SK-N-SH treated with all-trans-retinoic acid at 6 μM for 48 hours (cell line): ENCODE results near the gene ADRA2B.

ENCODE experiments used
- ATAC-seq: fragments of 200-7000 bp; cut with Tn5 transposase; 3 replicates; pipeline ENCODE4 v1.9.1; 2020; ENCODE audit warnings: mild to moderate bottlenecking, moderate library complexity
- ARNTL ChIP-seq: fragments of 450-650 bp; formaldehyde crosslinking; IDR thresholded peaks from 2 replicates; pipeline ENCODE4 v1.5.0; 2020; ENCODE audit warnings: low read depth, mild to moderate bottlenecking, moderate library complexity, borderline replicate concordance
- BACH2 ChIP-seq: fragments of 250-450 bp; sonication (Bioruptor Pico); IDR thresholded peaks from 2 replicates; pipeline ENCODE4 v1.9.0; 2021; ENCODE audit warnings: mild to moderate bottlenecking, borderline replicate concordance
- CREB5 ChIP-seq: fragments of 250-450 bp; sonication (Bioruptor Pico); IDR thresholded peaks from 2 replicates; pipeline ENCODE4 v1.5.1; 2020; ENCODE audit warnings: low read depth, mild to moderate bottlenecking, moderate library complexity
- CSDC2 ChIP-seq: fragments of 250-450 bp; sonication (Bioruptor Pico); IDR thresholded peaks from 2 replicates; pipeline ENCODE4 v1.5.0; 2020; ENCODE audit warnings: mild to moderate bottlenecking, moderate library complexity
- CSRNP3 ChIP-seq: fragments of 250-450 bp; sonication (Bioruptor Pico); IDR thresholded peaks from 2 replicates; pipeline ENCODE4 v1.5.1; 2021; ENCODE audit warnings: mild to moderate bottlenecking, moderate library complexity
- ESRRG ChIP-seq: fragments of 250-450 bp; sonication (Bioruptor Pico); IDR thresholded peaks from 2 replicates; pipeline ENCODE4 v1.6.1; 2021; ENCODE audit warnings: mild to moderate bottlenecking
- GLIS3 ChIP-seq: fragments of 250-450 bp; sonication (Bioruptor Pico); IDR thresholded peaks from 2 replicates; pipeline ENCODE4 v1.5.0; 2020; ENCODE audit warnings: mild to moderate bottlenecking, moderate library complexity
- ISL1 ChIP-seq: fragments of 250-450 bp; sonication (Bioruptor Pico); IDR thresholded peaks from 2 replicates; pipeline ENCODE4 v2.1.2; 2022; ENCODE audit warnings: mild to moderate bottlenecking, moderate library complexity
- OSR1 ChIP-seq: fragments of 250-450 bp; sonication (Bioruptor Pico); IDR thresholded peaks from 2 replicates; pipeline ENCODE4 v1.8.0; 2022; ENCODE audit warnings: moderate library complexity, mild to moderate bottlenecking, inconsistent platforms
- POU6F1 ChIP-seq: fragments of 250-450 bp; sonication (Bioruptor Pico); IDR thresholded peaks from 2 replicates; pipeline ENCODE4 v1.8.0; 2021; ENCODE audit warnings: low read depth, mild to moderate bottlenecking, moderate library complexity, borderline replicate concordance
- PPARA ChIP-seq: fragments of 250-450 bp; sonication (Bioruptor Pico); IDR thresholded peaks from 2 replicates; pipeline ENCODE4 v1.5.0; 2020; ENCODE audit warnings: mild to moderate bottlenecking, borderline replicate concordance
- RARB ChIP-seq: fragments of 250-450 bp; sonication (Bioruptor Pico); IDR thresholded peaks from 2 replicates; pipeline ENCODE4 v1.8.0; 2021; ENCODE audit warnings: mild to moderate bottlenecking, moderate library complexity
- SNAI2 ChIP-seq: fragments of 250-450 bp; sonication (Bioruptor Pico); IDR thresholded peaks from 2 replicates; pipeline ENCODE4 v1.5.0; 2020; ENCODE audit warnings: mild to moderate bottlenecking, moderate library complexity
- TCF4 ChIP-seq: fragments of 250-450 bp; sonication (Bioruptor Pico); IDR thresholded peaks from 2 replicates; pipeline ENCODE4 v1.8.0; 2021; ENCODE audit warnings: mild to moderate bottlenecking, moderate library complexity, borderline replicate concordance
- TOX ChIP-seq: fragments of 250-450 bp; sonication (Bioruptor Pico); IDR thresholded peaks from 2 replicates; pipeline ENCODE4 v1.8.0; 2021; ENCODE audit warnings: mild to moderate bottlenecking, moderate library complexity, borderline replicate concordance
- TSHZ2 ChIP-seq: fragments of 250-450 bp; sonication (Bioruptor Pico); IDR thresholded peaks from 2 replicates; pipeline ENCODE4 v1.5.0; 2020; ENCODE audit warnings: mild to moderate bottlenecking, moderate library complexity
- ZC3H10 ChIP-seq: fragments of 250-450 bp; sonication (Bioruptor Pico); IDR thresholded peaks from 2 replicates; pipeline ENCODE4 v1.5.1; 2021; ENCODE audit warnings: mild to moderate bottlenecking, moderate library complexity
- ZFP3 ChIP-seq: fragments of 250-450 bp; sonication (Bioruptor Pico); IDR thresholded peaks from 2 replicates; pipeline ENCODE4 v1.5.0; 2020; ENCODE audit warnings: mild to moderate bottlenecking, moderate library complexity
- ZFP30 ChIP-seq: fragments of 450-650 bp; formaldehyde crosslinking; IDR thresholded peaks from 2 replicates; pipeline ENCODE4 v1.5.0; 2022; ENCODE audit warnings: mild to moderate bottlenecking, moderate library complexity
- ZNF565 ChIP-seq: fragments of 450-650 bp; formaldehyde crosslinking; conservative IDR thresholded peaks from 2 replicates; pipeline ENCODE4 v1.5.0; 2020; ENCODE audit warnings: low read depth, mild to moderate bottlenecking, moderate library complexity
- ZNF70 ChIP-seq: fragments of 450-650 bp; formaldehyde crosslinking; IDR thresholded peaks from 2 replicates; pipeline ENCODE4 v1.5.0; 2020; ENCODE audit warnings: mild to moderate bottlenecking, moderate library complexity
- ZNF8 ChIP-seq: fragments of 450-650 bp; formaldehyde crosslinking; IDR thresholded peaks from 2 replicates; pipeline ENCODE4 v1.5.0; 2020; ENCODE audit warnings: mild to moderate bottlenecking, moderate library complexity

Gene ADRA2B

GRCh38 chr2:96146153-96146880 is 29.9 kb upstream of the ADRA2B start:
- peak; percentile 55 for ATAC-seq
- TF ChIP-seq PPARA (CRISPR knock-in tag) (no peak), ZNF565 (CRISPR knock-in tag) (no peak), ZNF70 (no peak), CSRNP3 (no peak), ISL1 (CRISPR knock-in tag) (no peak), TOX (CRISPR knock-in tag) (no peak), GLIS3 (no peak), CREB5 (no peak)
- TF ChIP-seq, all 23 proteins: peak for 0

- ATAC-seq: no peak
- TF ChIP-seq ZNF70 (no peak), POU6F1 (CRISPR knock-in tag) (no peak), ZFP30 (CRISPR knock-in tag) (no peak), CSDC2 (no peak), TCF4 (CRISPR knock-in tag) (no peak), PPARA (CRISPR knock-in tag) (no peak), CREB5 (no peak), ZNF565 (CRISPR knock-in tag) (no peak), ESRRG (no peak), TOX (CRISPR knock-in tag) (no peak), ARNTL (no peak), RARB (CRISPR knock-in tag) (no peak), OSR1 (CRISPR knock-in tag) (no peak), ZFP3 (CRISPR knock-in tag) (no peak), GLIS3 (no peak), SNAI2 (CRISPR knock-in tag) (no peak), BACH2 (no peak), ZNF8 (no peak), ZC3H10 (CRISPR knock-in tag) (no peak)
These were observed 29.4 kb upstream of the ADRA2B start for GRCh38 chr2:96145848-96146152.

GRCh38 chr2:96145036-96145847 is 28.9 kb upstream of the ADRA2B start, which contains the start of gene DUSP2:
Gene DUSP2 (minus strand): TSS chr2:96145440. CDS start chr2:96145354, 86 bp downstream.
- TF ChIP-seq ZFP3 (CRISPR knock-in tag) (no peak), TCF4 (CRISPR knock-in tag) (no peak), PPARA (CRISPR knock-in tag) (no peak), ZNF70 (no peak), CSDC2 (no peak), BACH2 (no peak), ESRRG (no peak), GLIS3 (no peak), RARB (CRISPR knock-in tag) (no peak), ARNTL (no peak), ZC3H10 (CRISPR knock-in tag) (no peak), OSR1 (CRISPR knock-in tag) (no peak), ZFP30 (CRISPR knock-in tag) (no peak), CSRNP3 (no peak), ISL1 (CRISPR knock-in tag) (no peak), CREB5 (no peak), ZNF565 (CRISPR knock-in tag) (no peak), TSHZ2 (CRISPR knock-in tag) (no peak)
- TF ChIP-seq, all 23 proteins: peak for 0
- no peak for ATAC-seq
